Measurements from ENCODE around the gene BAK1.

DNA sequence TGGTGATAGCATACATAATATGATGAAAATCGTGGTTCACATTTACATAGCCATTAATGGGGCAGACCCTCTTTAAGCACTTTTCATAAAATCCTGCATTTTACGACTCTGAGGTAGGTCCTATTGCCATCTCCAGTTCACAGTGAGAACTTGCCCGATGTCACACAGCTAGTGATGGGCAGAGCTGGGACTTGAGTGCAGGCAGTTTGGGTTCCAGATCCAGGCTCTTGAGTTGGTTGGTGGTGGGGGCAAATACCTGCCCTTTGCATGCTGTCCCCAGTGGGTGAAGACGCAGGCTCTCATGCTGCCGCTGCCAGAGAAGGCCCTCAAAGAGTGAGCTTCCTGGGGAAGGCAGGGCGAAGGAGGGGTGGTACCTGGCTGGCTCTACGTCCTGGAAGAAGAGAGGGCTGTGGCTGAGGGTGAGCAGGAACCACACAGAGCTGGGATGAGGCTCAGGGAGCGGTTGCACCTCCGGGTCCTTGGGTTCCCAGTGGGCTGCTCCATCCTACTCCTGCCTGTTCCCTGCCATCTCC, 6.1 kb upstream of the BAK1 start:
- TF ChIP-seq CTCF (IDR thresholded peaks at IDR 0.05) (no peak), POLR2A (IDR thresholded peaks at IDR 0.05) (no peak)

Data from esophagus squamous epithelium (tissue), 4 donors.